Smooth muscle cell (in vitro differentiated cells): ENCODE data around the gene AGBL4. TPM values are rescaled to one million over a fixed set of nuclear protein-coding genes. Genes with fewer than 3 reads are reported as not detected.

Experiments
- DNase-seq: peaks from one replicate; lab custom pipeline; 2025; ENCODE audit not compliant: unreplicated experiment; lab: John Stamatoyannopoulos, UW
- H2AFZ ChIP-seq: fragments of 200-600 bp; sonication (generic); 2 replicates; pipeline ENCODE4 v1.6.0; 2016; ENCODE audit warnings: antibody characterized with exemption, low read depth, mild to moderate bottlenecking
- H3F3A ChIP-seq: fragments of 200-600 bp; sonication (generic); 2 replicates; pipeline ENCODE4 v1.6.0; 2017; ENCODE audit warnings: antibody characterized with exemption, low read depth
- H3K27ac ChIP-seq: fragments of 200-600 bp; sonication (generic); 2 replicates; pipeline ENCODE4 v1.5.1; 2016; ENCODE audit warnings: low read depth, mild to moderate bottlenecking
- H3K27me3 ChIP-seq: fragments of 200-600 bp; sonication (generic); 2 replicates; pipeline ENCODE4 v1.6.1; 2016; ENCODE audit warnings: low read depth, mild to moderate bottlenecking
- H3K36me3 ChIP-seq: fragments of 200-600 bp; sonication (generic); 2 replicates; pipeline ENCODE4 v1.5.1; 2016; ENCODE audit warnings: low read depth
- H3K4me1 ChIP-seq: fragments of 200-600 bp; sonication (generic); 2 replicates; pipeline ENCODE4 v1.5.1; 2016; ENCODE audit warnings: low read depth
- H3K4me2 ChIP-seq: fragments of 200-600 bp; sonication (generic); 2 replicates; pipeline ENCODE4 v1.6.0; 2016; ENCODE audit warnings: mild to moderate bottlenecking
- H3K4me3 ChIP-seq: fragments of 200-600 bp; sonication (generic); 2 replicates; pipeline ENCODE4 v1.5.1; 2016; ENCODE audit warnings: mild to moderate bottlenecking
- H3K79me2 ChIP-seq: fragments of 200-600 bp; sonication (generic); 2 replicates; pipeline ENCODE4 v1.6.0; 2016; ENCODE audit warnings: low read depth, mild to moderate bottlenecking
- H3K9ac ChIP-seq: fragments of 200-600 bp; sonication (generic); 2 replicates; pipeline ENCODE4 v1.6.0; 2016; ENCODE audit warnings: low read depth
- H3K9me3 ChIP-seq: fragments of 200-600 bp; sonication (generic); replicated peaks from 2 replicates; pipeline ENCODE4 v1.5.1; 2016; ENCODE audit warnings: low read depth
- H4K20me1 ChIP-seq: fragments of 200-600 bp; sonication (generic); 2 replicates; pipeline ENCODE4 v1.6.0; 2016; ENCODE audit warnings: low read depth
- CTCF ChIP-seq: fragments of 200-600 bp; sonication (generic); IDR thresholded peaks from 2 replicates; pipeline ENCODE4 v1.5.1; 2017; ENCODE audit warnings: borderline replicate concordance, mild to moderate bottlenecking, antibody characterized with exemption; ENCODE audit not compliant: insufficient read depth, poor library complexity, severe bottlenecking
- whole genome bisulfite sequencing: methylation state at CpG from one replicate; pipeline ENCODE4 v1.1.7; 2016; ENCODE audit warnings: low lambda C conversion rate; 5-methylcytosine and 5-hydroxymethylcytosine counted together
- polyA plus RNA-seq: library from polyadenylated mRNA; unstranded; fragments of >200 nt; fragmentation: Nextera tagmentation; extraction: Ambion mirVana; gene quantifications from 2 replicates; pipeline ENCODE4 v1.2.1, GENCODE V29; 2016
- total RNA-seq: library from RNA; depleted of rRNA; stranded (reverse); fragments of >200 nt; gene quantifications from 2 replicates; pipeline ENCODE4 v1.2.3, GENCODE V29; 2014

The AGBL4 gene
- total and polyA plus RNA-seq, 2 experiments from 2014 or later = 0.29 TPM; not detected in 1

- H3K79me2 ChIP-seq = no peaks in the 10 kb centered on the region
- peaks cover 31% of the 10 kb centered on the region for H3K4me1 ChIP-seq
- H4K20me1 ChIP-seq = no peaks in the 10 kb centered on the region
- no peaks in the 10 kb centered on the region for H3K36me3 ChIP-seq
- no peak overlapping the region for H2AFZ ChIP-seq
- no peaks in the 10 kb centered on the region for H3K27me3 ChIP-seq
- H3K9ac ChIP-seq = no peak overlapping the region
- H3K4me2 ChIP-seq = peak overlapping the region; percentile 66
- 26% methylated on average over 6 of the region's 6 CpGs for WGBS
- no peak for TF ChIP-seq CTCF
- DNase-seq = no peak
- peak overlapping the region; percentile 69 for H3K27ac ChIP-seq
- H3K9me3 ChIP-seq = no peaks in the 10 kb centered on the region
- H3F3A ChIP-seq = peaks cover 26% of the 10 kb centered on the region
- H3K4me3 ChIP-seq = no peak overlapping the region
Observed at GRCh38 chr1:48878191-48878940, 1145.4 kb downstream of the AGBL4 start.

- Histone ChIP-seq H3K27me3 (no peaks in the 10 kb centered on the region), H3K27ac (peak overlapping the region; percentile 72), H4K20me1 (no peaks in the 10 kb centered on the region), H3K9ac (no peak overlapping the region), H3K4me1 (peaks cover 32% of the 10 kb centered on the region), H3K4me3 (no peak overlapping the region), H2AFZ (no peak overlapping the region), H3F3A (peaks cover 26% of the 10 kb centered on the region), H3K79me2 (no peaks in the 10 kb centered on the region), H3K4me2 (no peak overlapping the region), H3K36me3 (no peaks in the 10 kb centered on the region), H3K9me3 (no peaks in the 10 kb centered on the region)
- DNase-seq = no peak
- 8% methylated on average over 2 of the region's 2 CpGs for WGBS
- TF ChIP-seq CTCF = no peak
Observed at GRCh38 chr1:48876330-48876785, 1147.4 kb downstream of the AGBL4 start.

- Histone ChIP-seq H3K4me1 (peaks cover 32% of the 10 kb centered on the region), H3K27ac (peak overlapping the region; percentile 72), H3K4me2 (peak overlapping the region; percentile 68), H3K4me3 (no peak overlapping the region), H3K27me3 (no peaks in the 10 kb centered on the region), H3K9ac (no peak overlapping the region), H2AFZ (no peak overlapping the region), H3K79me2 (no peaks in the 10 kb centered on the region), H3K36me3 (no peaks in the 10 kb centered on the region), H3F3A (peaks cover 26% of the 10 kb centered on the region), H3K9me3 (no peaks in the 10 kb centered on the region), H4K20me1 (no peaks in the 10 kb centered on the region)
- no peak for DNase-seq
- 40% methylated on average over 8 of the region's 8 CpGs for WGBS
- TF ChIP-seq CTCF = no peak
Observed at GRCh38 chr1:48875552-48876329, 1148.0 kb downstream of the AGBL4 start.
